HG02571 (cell line): ENCODE results near the gene KCNS1.
"Not testable (repeated sequence)": the region's sequence is repeated elsewhere in the genome, so short reads cannot be mapped to it uniquely, and the experiment has no call there.

Experiments
- ATAC-seq: cut with Tn5 transposase; IDR thresholded peaks from one replicate; pipeline ENCODE4 v1.9.1; 2021; ENCODE audit warnings: mild to moderate bottlenecking, moderate library complexity; ENCODE audit not compliant: unreplicated experiment

Gene KCNS1, protein sequence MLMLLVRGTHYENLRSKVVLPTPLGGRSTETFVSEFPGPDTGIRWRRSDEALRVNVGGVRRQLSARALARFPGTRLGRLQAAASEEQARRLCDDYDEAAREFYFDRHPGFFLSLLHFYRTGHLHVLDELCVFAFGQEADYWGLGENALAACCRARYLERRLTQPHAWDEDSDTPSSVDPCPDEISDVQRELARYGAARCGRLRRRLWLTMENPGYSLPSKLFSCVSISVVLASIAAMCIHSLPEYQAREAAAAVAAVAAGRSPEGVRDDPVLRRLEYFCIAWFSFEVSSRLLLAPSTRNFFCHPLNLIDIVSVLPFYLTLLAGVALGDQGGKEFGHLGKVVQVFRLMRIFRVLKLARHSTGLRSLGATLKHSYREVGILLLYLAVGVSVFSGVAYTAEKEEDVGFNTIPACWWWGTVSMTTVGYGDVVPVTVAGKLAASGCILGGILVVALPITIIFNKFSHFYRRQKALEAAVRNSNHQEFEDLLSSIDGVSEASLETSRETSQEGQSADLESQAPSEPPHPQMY

DNA sequence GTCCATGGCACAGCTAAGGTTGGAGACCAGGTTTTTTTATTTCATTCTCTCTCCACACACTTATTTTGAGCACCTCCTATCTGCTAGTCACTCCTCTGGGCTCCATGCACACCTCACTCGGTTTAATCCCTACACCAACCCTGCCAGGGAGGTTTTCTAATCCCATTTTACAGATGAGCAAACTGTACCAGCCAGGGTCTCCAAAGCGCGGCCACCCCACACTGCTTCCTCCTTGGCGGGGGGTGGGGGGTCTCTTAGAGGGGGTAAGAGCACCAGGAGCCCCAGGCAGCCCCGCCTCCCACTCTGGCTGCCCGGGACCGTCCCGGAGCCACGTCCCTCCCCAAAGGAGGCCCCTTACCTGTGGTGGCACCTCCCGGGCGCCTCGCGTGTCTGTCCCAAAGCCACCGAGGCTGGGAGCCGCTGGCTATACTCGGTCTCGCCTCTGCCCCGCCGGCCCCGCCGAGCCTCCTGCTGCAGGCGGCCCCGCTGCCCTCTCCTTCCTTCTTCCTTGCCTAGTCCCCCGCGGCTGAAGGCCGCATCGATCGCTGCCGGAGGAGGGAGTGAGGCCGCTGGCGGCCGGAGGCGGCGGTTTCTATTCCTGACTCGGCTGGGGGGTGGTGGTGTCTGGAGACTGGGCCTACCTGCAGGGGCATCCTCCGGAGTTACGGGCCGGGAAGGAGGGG is at the start of gene KCNS1:
Gene KCNS1, minus strand, starts transcription at position 565 of the 683 bp plus-strand sequence. CDS start 1,891 bp downstream, outside the sequence.
- no peak for ATAC-seq

DNA sequence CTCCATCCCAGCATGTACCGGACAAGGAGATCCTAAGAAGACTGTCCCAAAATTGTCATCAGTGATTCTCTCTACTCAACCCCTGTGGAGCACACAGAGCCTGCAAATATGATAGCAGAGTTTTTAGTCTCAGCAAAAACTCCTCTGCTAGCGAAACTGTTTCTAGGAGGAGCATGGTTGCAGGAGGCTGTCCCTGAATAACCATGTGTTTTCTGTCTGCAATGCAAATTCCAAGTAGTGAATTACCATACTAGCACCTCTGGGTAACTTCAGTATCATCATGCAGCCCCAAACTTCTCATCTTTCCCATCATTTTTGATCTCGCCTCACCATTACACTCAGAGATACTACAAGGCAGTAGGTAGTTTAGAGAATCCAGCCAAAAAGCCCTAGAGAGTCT is 48.1 kb upstream of the KCNS1 start:
- ATAC-seq: no peak

DNA sequence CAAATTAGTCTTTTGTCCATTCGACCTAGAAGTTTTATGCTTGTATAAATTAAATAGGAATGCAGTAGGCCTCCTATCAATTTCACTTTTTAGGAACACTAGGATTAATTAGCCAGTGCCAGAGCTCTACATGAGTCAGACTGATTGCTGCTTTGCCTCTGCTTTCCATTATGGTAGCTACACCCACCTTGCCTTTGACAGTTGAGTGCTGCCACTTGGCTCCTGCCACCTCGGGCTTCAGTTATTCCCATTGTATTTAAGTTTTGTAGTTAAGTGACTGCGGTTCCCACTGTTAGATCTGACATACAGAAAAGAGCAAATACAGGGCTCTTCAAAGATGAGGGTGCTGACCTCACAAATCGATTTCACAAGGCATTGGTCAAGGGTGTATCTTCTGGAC is 39.9 kb upstream of the KCNS1 start:
- no peak for ATAC-seq

DNA sequence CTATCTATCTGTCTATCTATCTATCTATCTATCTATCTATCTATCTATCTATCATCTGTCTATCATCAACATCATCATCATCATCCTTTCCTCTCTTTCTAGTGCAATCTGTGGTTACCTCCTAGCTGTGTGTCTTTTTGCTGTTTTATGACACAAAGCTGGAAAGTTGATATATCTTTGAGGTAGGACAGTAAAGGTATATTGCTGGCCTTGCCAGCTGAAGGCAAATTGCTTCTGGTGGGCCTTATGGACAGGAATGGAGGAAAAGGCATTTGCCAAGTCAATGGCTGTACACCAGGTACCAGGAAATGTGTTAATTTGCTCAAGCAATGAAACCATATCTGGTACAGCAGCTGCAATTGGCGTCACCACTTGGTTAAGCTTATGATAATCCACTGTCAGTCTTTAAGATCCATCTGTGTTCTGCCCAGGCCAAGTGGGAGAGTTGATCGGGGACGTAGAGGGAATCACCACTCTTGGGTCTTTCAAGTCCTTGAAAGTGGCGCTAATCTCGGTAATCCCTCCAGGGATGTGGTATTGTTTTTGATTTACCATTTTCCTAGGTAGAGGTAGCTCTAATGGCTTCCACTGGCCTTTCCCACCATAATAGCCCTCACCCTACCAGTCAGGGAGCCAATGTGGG is 38.9 kb upstream of the KCNS1 start:
- ATAC-seq: not testable (repeated sequence)

DNA sequence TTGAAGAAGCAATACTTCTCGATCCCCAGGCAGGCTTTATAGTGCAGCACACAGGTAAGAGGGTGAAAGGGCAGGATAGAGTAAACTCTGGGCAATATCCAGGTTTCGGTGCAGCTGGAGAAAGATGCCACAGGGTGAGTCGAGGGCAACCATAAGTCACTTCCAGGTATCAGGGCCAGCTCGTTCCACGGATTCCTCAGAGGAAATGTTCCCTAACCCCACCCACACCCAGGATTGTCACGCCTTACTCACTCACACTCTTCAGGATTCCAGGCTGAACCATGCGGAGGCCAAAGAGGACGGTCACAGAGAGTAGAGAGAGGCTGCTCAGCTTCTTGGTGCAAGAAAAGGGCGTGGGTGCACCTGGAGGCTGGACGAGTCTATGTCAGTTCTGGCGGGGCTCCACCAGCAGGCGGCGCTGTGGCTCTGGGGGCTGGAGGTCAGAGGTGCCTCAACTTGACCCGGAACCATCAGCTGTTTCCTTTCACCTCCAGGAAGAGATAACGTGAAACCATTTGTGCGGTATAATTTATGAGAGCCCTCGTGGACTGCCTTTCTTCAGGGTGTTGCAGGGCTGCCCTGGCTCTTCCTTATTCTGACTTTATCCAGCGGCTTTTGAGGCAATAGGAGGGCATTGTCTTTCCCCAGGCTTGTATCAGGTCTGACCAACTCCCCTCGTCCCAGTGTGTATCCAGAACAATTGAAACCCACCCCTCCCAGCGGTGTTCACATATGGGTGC is 37.8 kb upstream of the KCNS1 start:
- ATAC-seq: no peak

DNA sequence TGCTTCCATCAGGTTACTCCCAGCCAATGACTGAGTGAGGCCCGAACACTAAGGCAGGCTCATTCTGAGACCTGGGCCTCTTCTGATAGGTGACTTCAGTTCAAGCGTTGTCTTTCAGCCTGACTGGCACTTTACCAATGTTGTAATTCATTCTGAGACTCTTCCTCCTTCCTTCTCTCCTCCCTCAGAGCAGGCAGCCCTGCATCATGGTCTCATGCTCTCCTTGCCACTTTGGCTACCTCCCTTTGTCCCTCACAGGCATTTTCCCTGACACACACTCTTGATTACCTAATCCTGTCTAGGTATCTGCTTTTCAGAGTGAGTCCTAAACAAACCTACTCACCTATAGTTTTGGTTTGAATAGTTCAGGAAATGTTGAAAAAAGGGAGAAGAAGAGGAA is 36.0 kb upstream of the KCNS1 start:
- ATAC-seq: no peak

DNA sequence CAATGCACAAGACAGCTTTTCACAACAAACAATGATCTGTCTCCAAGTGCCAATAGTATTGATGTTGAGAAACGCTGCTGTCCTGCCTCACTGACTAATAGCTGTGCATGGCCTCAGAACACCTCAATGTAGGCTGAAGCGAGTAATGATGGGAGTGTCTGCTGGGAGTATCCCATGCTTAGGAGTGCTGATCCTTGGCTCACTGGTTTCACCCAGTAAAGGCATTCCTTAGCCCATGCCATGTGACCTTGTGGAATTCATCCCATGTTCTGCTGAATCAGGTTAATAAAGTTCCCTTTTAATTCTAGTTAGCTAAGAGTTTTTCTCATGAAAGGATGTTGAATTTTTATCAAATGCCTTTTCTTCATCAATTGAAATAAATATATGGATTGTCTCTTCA is 27.2 kb upstream of the KCNS1 start:
- no peak for ATAC-seq

DNA sequence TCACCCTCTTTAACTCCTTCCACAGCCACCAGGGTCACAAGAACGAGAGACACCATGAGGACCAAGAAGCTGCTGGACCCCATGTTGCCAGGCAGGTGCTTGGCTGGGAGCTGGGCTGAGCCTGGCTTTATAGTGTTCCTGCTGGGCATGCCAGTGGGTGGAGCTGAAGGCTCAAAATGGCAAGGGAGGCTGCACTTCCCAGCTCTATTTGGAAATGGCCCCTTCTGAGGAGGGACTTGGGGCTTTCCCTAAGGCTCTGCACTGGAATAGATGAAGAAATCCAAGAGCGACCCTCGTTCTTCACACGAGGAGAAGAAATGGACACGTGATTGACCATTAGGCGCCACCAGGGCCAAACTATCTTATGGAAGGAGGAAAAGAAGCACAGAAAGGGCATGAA is 23.4 kb upstream of the KCNS1 start, which contains the start of gene WFDC12:
Gene WFDC12, minus strand, starts transcription at position 101 of the 400 bp plus-strand sequence. Its CDS starts 18 bp downstream, at position 83.
- ATAC-seq: no peak

DNA sequence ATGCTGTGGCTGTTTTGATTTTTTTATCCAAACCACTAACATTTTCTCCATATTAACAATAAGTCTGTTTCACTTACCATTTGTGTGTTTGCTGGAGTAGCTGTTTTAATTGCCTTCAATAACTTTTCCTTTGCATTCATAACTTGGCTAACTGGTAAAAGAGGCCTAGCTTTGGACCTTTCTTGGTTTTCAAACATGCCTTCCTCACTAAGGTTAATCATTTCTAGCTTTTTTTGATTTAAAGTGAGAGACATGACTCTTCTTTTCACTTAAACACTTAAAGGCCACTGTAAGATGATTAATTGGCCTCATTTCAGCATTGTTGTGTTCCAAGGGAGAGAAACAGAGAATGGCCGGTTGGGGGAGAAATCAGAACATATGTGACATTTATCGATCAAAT is 20.5 kb upstream of the KCNS1 start:
- ATAC-seq: no peak

DNA sequence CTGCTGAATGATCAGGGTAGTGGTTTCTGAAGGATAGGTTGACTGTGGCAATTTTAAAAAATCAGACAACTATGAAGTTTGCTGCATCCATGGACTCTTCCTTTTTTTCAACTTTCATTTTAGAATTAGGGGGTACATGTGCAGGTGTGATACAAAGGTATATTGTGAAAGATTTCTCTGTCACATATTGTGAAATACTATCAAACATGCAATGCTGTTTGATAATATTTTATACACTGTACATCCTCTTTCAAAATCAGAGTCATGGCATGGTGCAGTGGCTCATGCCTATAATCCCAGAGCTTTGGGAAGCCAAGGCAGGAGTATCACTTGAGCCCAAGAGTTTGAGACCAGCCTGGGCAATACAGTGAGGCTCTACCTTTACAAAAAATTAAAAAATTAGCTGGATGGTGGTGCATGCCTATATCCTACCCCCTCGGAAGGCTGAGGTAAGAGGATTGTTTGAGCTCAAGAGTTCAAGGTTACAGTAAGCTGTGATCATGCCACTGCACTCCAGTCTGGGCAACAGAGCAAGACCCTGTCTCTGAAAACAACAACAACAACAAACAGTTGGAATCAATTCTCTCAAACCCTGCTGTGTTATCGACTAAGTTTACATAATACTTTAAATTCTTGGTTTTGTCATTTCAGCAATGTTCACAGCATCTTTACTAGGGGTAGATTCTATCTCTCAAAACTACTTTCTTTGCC is 18.8 kb upstream of the KCNS1 start:
- no peak for ATAC-seq

DNA sequence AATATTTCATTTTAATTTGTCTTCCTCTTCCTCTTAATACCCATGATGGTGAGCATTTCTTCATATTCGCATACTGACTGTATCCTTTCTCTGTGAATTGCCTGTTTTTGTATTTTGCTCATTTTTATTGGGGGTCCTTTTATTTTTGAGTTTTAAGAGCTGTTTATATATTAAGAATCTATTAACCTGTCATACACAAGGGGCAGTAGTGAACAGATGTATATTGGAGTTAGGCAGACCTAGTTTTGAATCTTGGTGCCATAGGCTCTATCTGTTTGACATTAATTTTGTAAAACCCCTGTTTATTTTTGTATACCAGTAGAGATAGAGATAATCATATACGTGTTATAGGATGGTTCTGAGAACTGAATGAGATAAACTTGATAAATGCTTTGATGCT is 17.1 kb upstream of the KCNS1 start:
- ATAC-seq: no peak

DNA sequence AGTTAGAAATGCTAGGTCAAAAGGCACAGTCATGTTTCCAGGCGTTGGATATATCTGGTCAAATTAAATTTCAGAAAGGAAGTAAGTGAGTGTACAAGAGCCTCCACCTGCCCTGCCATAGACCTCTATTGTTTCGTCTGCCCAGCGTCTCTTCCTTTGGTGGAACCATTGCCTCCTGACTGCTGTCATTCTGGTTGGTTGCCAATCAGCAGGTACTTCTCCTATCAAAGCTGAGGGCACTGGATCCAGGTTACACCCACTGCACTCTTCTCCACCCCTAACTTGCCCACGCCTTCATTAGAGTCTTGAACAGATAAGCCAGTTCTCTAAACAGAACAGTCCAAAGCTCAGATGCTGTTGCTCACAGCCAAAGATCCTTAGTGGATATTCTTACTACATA is 16.7 kb upstream of the KCNS1 start:
- ATAC-seq: no peak

DNA sequence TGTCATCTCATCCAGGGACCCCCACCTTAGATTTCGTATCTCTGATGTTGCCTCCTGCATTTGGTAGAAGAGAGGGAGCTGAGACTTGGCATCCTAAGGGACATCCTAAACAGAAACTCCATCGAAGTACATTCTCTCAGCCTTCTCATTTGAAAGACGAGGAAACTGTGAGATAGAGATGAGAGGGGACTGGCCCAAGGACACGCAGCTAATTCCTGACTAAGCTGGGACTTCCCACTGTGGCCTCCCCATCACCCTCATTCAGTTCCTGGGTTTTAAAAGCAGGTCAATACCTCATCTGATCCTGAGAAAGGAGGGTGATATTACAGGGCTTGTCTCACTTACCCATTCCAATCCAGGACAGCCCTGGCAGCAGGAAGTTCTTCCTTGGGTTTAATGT is 14.9 kb upstream of the KCNS1 start:
- no peak for ATAC-seq

DNA sequence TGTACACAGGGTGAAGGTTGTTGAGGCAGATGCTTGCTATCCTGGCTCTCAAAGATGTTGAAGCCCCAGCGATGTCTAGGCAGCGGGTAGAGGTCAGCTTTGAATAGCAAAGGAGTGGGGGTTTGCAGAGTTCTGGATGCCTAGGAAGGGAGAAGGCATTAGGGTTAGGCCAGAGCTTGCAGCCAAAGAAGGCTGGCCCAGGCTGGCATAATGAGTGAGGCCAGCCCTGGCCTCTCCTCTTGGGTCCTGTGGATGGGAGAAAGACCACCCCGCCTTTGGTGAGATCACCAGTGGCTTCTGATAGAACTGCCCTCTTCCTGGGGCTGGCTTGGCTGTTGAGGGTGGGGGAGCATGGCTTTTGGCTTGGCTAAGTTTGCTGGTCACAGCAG is 14.5 kb upstream of the KCNS1 start:
- no peak for ATAC-seq

DNA sequence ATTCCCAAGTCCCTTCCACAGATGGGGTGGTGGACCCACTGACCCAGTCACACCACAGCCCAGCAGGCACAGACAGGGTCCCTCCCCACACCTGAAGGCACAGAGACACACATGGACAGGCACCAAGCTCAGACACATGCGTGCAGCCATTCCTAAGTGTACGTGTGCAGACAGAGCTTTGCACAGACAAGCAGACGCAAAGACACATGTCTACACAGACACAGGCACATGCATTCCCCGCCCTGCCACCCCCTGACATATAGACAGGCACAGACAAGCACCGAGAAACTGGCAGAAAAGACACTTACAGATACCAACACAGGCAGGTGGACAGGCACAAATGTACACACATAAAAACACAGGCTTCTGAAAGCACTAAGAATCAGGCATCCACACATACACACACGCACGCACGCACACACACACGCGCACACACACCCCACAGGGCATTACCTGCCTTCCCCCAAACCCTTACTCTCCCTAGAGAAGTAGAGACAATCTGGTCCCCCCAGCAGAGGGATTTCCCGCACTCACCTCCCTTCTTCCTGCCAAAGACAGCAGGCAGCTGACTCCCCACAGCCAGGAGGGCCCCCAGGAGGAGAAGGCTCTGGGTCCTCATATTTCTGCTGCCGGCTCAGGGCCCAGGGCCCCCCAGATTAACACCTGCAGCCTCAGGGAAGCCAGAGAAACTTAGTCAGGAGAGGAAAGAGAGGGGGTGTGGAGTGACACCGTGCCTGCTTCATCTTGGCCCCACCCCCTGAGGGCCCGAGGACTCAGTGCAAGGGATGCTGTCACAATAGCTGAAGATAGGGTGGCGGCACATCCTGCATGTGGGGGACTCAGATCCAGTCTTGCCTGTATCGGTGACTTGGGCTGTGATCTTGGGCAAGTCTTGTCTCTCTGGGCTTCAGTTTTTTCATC is 13.8 kb upstream of the KCNS1 start, which contains the start of gene WFDC5:
Gene WFDC5, minus strand, starts transcription at position 710 of the 921 bp plus-strand sequence. Its CDS starts 91 bp downstream, at position 619.
- ATAC-seq: no peak

DNA sequence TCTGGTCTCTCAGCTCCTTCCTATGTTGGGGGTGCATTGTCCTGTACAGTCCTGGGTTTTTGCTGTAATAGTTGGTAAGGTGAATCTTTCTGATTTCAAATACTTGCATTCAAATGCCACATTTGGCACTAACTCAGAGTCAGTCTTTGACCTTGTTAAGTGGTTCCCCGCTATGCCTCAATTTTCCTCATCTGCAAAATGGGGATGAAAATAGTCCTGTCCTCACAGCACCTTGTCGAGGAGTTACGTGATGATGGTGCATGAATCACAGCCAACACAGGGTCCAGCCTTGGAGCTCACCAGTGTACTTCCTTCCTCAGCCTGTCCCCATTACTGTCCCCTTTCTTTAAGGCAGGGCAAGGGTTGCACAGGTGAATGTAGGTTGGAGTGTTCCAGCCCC is 12.9 kb upstream of the KCNS1 start:
- ATAC-seq: no peak

DNA sequence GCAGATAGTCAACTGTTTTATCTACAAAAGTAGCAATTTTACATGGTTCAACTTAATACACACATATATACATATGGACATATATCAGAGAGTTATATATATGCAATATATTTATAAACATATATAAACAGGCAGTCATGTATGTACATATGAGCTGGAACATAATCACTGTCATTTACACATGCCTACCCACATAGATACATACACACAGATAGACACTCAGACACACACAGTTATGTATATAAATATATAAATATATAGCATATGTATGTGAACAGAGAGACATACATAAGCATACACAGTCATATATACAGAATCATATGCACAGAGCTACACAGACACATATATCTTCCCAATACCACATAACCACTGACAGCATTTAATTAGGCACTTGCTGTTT is 11.8 kb upstream of the KCNS1 start:
- no peak for ATAC-seq

DNA sequence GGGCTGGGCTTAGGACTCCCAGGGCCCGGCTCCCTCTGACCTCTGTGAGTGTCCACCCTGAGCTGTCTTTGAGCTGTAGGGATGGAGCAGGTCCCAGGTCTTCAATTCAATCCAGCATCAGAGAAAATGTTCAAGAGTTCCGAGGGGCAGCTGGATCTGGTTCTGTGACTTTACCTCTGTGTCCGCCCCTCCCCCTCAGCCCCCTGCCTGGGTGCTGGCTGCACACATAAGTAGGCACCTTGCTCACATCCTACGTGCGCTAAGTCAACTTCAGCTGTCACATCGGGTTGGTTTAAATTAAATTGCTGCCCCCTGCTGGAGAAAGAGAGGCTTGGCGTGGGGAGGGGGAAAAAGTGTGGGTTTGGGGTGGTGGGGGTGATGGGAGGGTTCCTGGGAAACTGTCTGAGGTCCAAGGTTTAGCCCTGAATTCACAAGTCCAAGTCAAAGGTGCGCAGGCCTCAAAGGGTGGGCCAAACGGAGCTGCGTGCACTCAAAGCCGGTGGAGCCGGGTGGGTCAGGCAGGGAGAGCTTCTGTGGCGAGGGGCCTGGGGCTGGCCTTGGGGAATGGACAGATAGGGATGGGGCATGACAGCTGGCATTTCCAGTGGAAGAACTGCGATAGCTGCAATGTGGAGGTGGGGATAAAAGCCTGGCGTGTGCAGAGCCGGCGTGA is 11.0 kb upstream of the KCNS1 start:
- no peak for ATAC-seq

DNA sequence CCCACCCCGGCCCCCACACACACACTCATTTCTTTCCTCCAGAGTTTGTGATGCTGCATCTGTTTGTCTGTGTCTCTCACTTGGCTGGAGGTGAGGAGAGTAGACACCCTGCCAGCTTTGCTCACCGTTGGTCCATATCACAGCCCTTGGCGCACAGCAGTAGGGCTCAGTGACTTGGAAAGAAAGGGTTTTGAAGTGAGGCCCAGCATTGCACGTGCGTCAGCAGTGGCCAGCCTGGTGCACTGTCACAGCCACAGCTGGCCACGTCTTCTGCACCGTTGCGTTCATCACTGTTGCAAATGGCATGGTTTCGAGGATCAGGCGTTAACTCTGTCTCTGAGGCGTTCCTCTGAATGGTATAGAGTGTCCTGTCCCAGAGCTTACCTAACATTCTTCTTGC is 10.4 kb upstream of the KCNS1 start:
- no peak for ATAC-seq
